Natural killer cell (primary cell): Measurements from ENCODE around the gene LTA. TPM values are rescaled to one million over a fixed set of nuclear protein-coding genes. Genes with fewer than 3 reads are reported as not detected.

Experiments used
- ATAC-seq, 3 donors: fragments of 150-1000 bp in 2 of 3; fragments of 200-7000 bp in 1 of 3; cut with Tn5 transposase; 1 replicate in 1 of 3; 2 replicates in 2 of 3; pipeline ENCODE4 v1.10.0; 2021; ENCODE audit warnings: mild to moderate bottlenecking in 2 of 3, moderate library complexity in 2 of 3
- DNase-seq, 2 donors: peaks; one replicate each; pipeline versions ENCODE4 v3.0.0 to v3.0.0-alpha.2; 2013 to 2021; ENCODE audit warnings: mixed read lengths in 1 of 2
- H3K27ac ChIP-seq: one replicate; pipeline ENCODE4 v1.5.1; 2013; ENCODE audit warnings: mild to moderate bottlenecking, low read length
- H3K27me3 ChIP-seq: one replicate; pipeline ENCODE4 v1.6.1; 2013; ENCODE audit warnings: low read length; ENCODE audit not compliant: control insufficient read depth, insufficient read depth
- H3K36me3 ChIP-seq: one replicate; pipeline ENCODE4 v1.6.1; 2013; ENCODE audit warnings: low read length; ENCODE audit not compliant: control insufficient read depth, insufficient read depth
- H3K4me1 ChIP-seq: one replicate; pipeline ENCODE4 v1.6.1; 2013; ENCODE audit warnings: low read length; ENCODE audit not compliant: control insufficient read depth, insufficient read depth
- H3K4me3 ChIP-seq: one replicate; pipeline ENCODE4 v1.5.1; 2013; ENCODE audit warnings: low read length
- H3K9me3 ChIP-seq: one replicate; pipeline ENCODE4 v1.6.1; 2013; ENCODE audit warnings: low read length; ENCODE audit not compliant: control insufficient read depth, insufficient read depth
- H3K27ac Mint-ChIP-seq, 2 donors: one replicate each; pipeline ENCODE4 v1.8.0; 2022; ENCODE audit warnings: mild to moderate bottlenecking in 2 of 2, mixed read lengths in 2 of 2, moderate library complexity in 1 of 2
- H3K27me3 Mint-ChIP-seq, 2 donors: one replicate each; pipeline ENCODE4 v1.8.0; 2022; ENCODE audit warnings: low read depth in 2 of 2, mixed read lengths in 2 of 2
- H3K36me3 Mint-ChIP-seq: one replicate; pipeline ENCODE4 v1.8.0; 2022; ENCODE audit warnings: mixed read lengths
- H3K4me1 Mint-ChIP-seq, 2 donors: one replicate each; pipeline ENCODE4 v1.8.0; 2022; ENCODE audit warnings: mixed read lengths in 2 of 2
- H3K4me3 Mint-ChIP-seq: one replicate; pipeline ENCODE4 v1.8.0; 2022; ENCODE audit warnings: mild to moderate bottlenecking, moderate library complexity, mixed read lengths
- H3K9me3 Mint-ChIP-seq, 2 donors: one replicate each; pipeline ENCODE4 v1.8.0; 2022; ENCODE audit warnings: mixed read lengths in 2 of 2
- CTCF ChIP-seq: fragments of 200-600 bp; IDR thresholded peaks from one replicate; pipeline ENCODE4 v1.8.0; 2022; ENCODE audit warnings: antibody characterized with exemption
- WGBS: methylation state at CpG from one replicate; pipeline ENCODE4 v1.1.7; 2013; ENCODE audit warnings: missing lambda C conversion rate; ENCODE audit not compliant: insufficient coverage; 5-methylcytosine and 5-hydroxymethylcytosine counted together
- intact Hi-C: fragments of 100-400 bp; cut with micrococcal nuclease; formaldehyde crosslinking; loops from one replicate; pipeline ENCODE4 v1.14.2; 2022
- total RNA-seq, 4 donors: library from RNA; stranded (reverse); fragments of 120-200 nt in 1 of 4; gene quantifications; one replicate each; pipeline versions ENCODE4 v1.2.3 to v1.2.4, GENCODE V29; 2013 to 2022

Gene LTA
- total RNA-seq, 3 donors from 2014 or later (not counting 1 experiment from before 2014, with no cell fraction given), result 7.6 to 13.1 (median 8.7) TPM

GRCh38 chr6:31609519-31610406, 37.7 kb downstream of the LTA start:
- H3K4me3 Mint-ChIP-seq, result no peak overlapping the region
- Histone ChIP-seq H3K4me3 (no peak overlapping the region), H3K27ac (no peak overlapping the region), H3K4me1 (no peaks in the 10 kb centered on the region), H3K36me3 (no peaks in the 10 kb centered on the region), H3K27me3 (no peaks in the 10 kb centered on the region), H3K9me3 (no peaks in the 10 kb centered on the region)
- intact Hi-C loops, result no loop called here
- H3K4me1 Mint-ChIP-seq, result no peaks in the 10 kb centered on the region
- ATAC-seq (no peak), DNase-seq (no peak)
- H3K27me3 Mint-ChIP-seq, result no peaks in the 10 kb centered on the region
- H3K9me3 Mint-ChIP-seq, result no peaks in the 10 kb centered on the region
- WGBS, result 79% methylated on average over 7 of the region's 8 CpGs
- TF ChIP-seq CTCF, result no peak
- H3K27ac Mint-ChIP-seq, result no peak overlapping the region
- H3K36me3 Mint-ChIP-seq, result no peaks in the 10 kb centered on the region

GRCh38 chr6:31610968-31611367, 38.9 kb downstream of the LTA start:
- H3K4me3 Mint-ChIP-seq, result no peak overlapping the region
- no peak overlapping the region for H3K27ac Mint-ChIP-seq
- no peak for ATAC-seq
- no peaks in the 10 kb centered on the region for H3K36me3 Mint-ChIP-seq
- Histone ChIP-seq H3K36me3 (no peaks in the 10 kb centered on the region), H3K4me1 (peaks cover 10% of the 10 kb centered on the region), H3K9me3 (no peaks in the 10 kb centered on the region), H3K27me3 (no peaks in the 10 kb centered on the region), H3K4me3 (no peak overlapping the region), H3K27ac (no peak overlapping the region)
- DNase-seq, result no peak
- intact Hi-C loops, result no loop called here
- no peaks in the 10 kb centered on the region for H3K4me1 Mint-ChIP-seq
- no peaks in the 10 kb centered on the region for H3K27me3 Mint-ChIP-seq
- H3K9me3 Mint-ChIP-seq, result no peaks in the 10 kb centered on the region
- TF ChIP-seq CTCF, result no peak
- 95% methylated on average over 4 of the region's 4 CpGs for WGBS

- DNase-seq, result no peak
- H3K36me3 Mint-ChIP-seq, result no peaks in the 10 kb centered on the region
- 76% methylated on average over 5 of the region's 8 CpGs for WGBS
- H3K27me3 ChIP-seq, result no peaks in the 10 kb centered on the region
- H3K9me3 ChIP-seq, result no peaks in the 10 kb centered on the region
- intact Hi-C loops, result no loop called here
- H3K36me3 ChIP-seq, result no peaks in the 10 kb centered on the region
- H3K4me3 Mint-ChIP-seq, result no peak overlapping the region
- TF ChIP-seq CTCF, result no peak
- H3K27ac Mint-ChIP-seq, result no peak overlapping the region
- no peak for ATAC-seq
- H3K4me1 ChIP-seq, result peaks cover 14% of the 10 kb centered on the region
- no peak overlapping the region for H3K27ac ChIP-seq
- H3K27me3 Mint-ChIP-seq, result no peaks in the 10 kb centered on the region
- no peaks in the 10 kb centered on the region for H3K9me3 Mint-ChIP-seq
- H3K4me3 ChIP-seq, result no peak overlapping the region
- no peaks in the 10 kb centered on the region for H3K4me1 Mint-ChIP-seq
Measured at GRCh38 chr6:31614075-31614619, 42.1 kb downstream of the LTA start.
